GM12878 (cell line): Measurements from ENCODE around the gene SPINK1. TPM values are rescaled to one million over a fixed set of nuclear protein-coding genes. Genes with fewer than 3 reads are reported as not detected.

Experiments used
- FOXM1 ChIP-seq: IDR thresholded peaks from 2 replicates; pipeline ENCODE4 v1.6.1; 2012; ENCODE audit warnings: low read depth, mild to moderate bottlenecking, inconsistent platforms, low read length, moderate library complexity
- HDGF ChIP-seq: fragments of 450-650 bp; IDR thresholded peaks from 2 replicates; pipeline ENCODE4 v1.6.1; 2016; ENCODE audit warnings: antibody characterized with exemption
- KDM1A ChIP-seq: fragments of 200-600 bp; sonication (generic); IDR thresholded peaks from 2 replicates; pipeline ENCODE4 v1.6.1; 2016; ENCODE audit warnings: borderline replicate concordance
- SMC3 ChIP-seq: IDR thresholded peaks from 2 replicates; pipeline ENCODE4 v1.6.1; 2011; ENCODE audit warnings: low read length, improper control_type of control experiment, borderline replicate concordance
- STAT1 ChIP-seq: fragments of 450-650 bp; conservative IDR thresholded peaks from 2 replicates; pipeline ENCODE4 v1.6.1; 2014; ENCODE audit warnings: antibody characterized with exemption, mild to moderate bottlenecking
- polyA plus RNA-seq, 11 experiments: library from polyadenylated mRNA; depleted of rRNA in 4 of 11; unstranded in 6 of 11; stranded (reverse) in 5 of 11; fragments of >200 nt; fragmentation: Nextera tagmentation in 4 of 11; fragmentation: Illumina TruSeq in 1 of 11; extraction: Ambion mirVana in 4 of 11; extraction: Trizol in 1 of 11; gene quantifications; 1 replicate in 1 of 11; 2 replicates in 10 of 11; pipeline versions ENCODE4 v1.2.1 to v1.2.3, GENCODE V29; 2011 to 2016; ENCODE audit warnings: inconsistent platforms in 2 of 11, missing spikeins in 2 of 11, low read depth in 1 of 11
- total RNA-seq, 4 experiments: library from RNA; depleted of rRNA in 3 of 4; stranded (reverse); fragments of >200 nt in 3 of 4; fragmentation: Illumina TruSeq in 1 of 4; extraction: Trizol in 1 of 4; gene quantifications; 2 replicates each; pipeline versions ENCODE4 v1.2.1 to v1.2.3, GENCODE V29; 2013 to 2021
- TF ChIP-seq, protein P1 (sequence below): fragments of 450-650 bp; IDR thresholded peaks from 2 replicates; pipeline ENCODE4 v1.6.1; 2018; ENCODE audit warnings: borderline replicate concordance, mild to moderate bottlenecking; ENCODE audit not compliant: partially characterized antibody
- TF ChIP-seq, protein P2 (sequence below): fragments of 450-650 bp; conservative IDR thresholded peaks from 2 replicates; pipeline ENCODE4 v1.6.1; 2017; ENCODE audit warnings: mild to moderate bottlenecking, moderate library complexity
- TF ChIP-seq, protein P3 (sequence below), 3 experiments: IDR thresholded peaks in 2 of 3; conservative IDR thresholded peaks in 1 of 3; 2 replicates each; pipeline ENCODE4 v1.5.1; 2011; ENCODE audit warnings: low read depth in 3 of 3, low read length in 3 of 3, mild to moderate bottlenecking in 3 of 3, control low read depth in 2 of 3, moderate library complexity in 2 of 3, inconsistent platforms in 1 of 3, mixed read lengths in 1 of 3; ENCODE audit not compliant: control insufficient read depth in 2 of 3, insufficient read depth in 1 of 3; ENCODE audit errors: extremely low read depth in 1 of 3

Gene SPINK1
- total and polyA plus RNA-seq, 10 of the 15 experiments (the other 5 are each of a cell fraction or from before 2014, with no cell fraction given), result 3.6 TPM; not detected in 9

DNA sequence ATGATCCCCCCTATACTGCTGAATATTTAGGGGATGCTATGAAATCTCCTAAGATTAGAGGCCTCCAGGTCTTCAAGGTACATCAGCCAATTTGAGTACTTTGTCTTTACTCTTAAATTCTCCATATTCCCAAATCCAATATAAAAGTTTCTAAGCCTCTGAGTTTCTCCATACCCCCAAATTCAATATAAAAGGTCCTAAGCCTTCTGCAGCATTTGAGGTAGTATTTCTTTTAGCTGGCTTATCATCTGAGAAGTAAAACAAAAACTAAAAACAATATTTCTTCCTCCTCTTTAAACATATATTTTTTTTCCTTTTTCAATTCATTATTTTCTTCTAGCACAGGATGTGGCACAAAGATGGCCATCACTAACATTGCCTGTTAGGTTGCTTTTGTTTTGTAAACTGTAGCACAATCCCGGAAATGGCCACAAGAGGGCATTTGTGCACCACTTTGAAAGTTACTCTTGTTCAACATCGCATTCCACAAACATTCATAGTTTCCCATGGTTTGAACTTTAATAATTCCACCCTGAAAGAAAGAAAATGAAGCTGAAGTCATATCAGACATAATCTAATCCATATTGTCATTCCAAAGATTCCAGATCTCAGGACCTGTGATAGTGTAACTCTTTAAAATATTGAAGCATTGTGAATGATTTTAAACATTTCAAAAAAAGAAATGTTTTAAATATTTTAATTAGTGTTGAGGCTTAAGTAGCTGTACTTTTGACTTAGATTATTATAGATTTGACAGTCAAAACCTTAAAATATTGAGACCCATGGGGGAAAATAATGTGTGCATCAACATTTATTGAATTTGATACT, 26.0 kb upstream of the SPINK1 start (continued):
- TF ChIP-seq HDGF, result no peak
- TF ChIP-seq, protein P1, sequence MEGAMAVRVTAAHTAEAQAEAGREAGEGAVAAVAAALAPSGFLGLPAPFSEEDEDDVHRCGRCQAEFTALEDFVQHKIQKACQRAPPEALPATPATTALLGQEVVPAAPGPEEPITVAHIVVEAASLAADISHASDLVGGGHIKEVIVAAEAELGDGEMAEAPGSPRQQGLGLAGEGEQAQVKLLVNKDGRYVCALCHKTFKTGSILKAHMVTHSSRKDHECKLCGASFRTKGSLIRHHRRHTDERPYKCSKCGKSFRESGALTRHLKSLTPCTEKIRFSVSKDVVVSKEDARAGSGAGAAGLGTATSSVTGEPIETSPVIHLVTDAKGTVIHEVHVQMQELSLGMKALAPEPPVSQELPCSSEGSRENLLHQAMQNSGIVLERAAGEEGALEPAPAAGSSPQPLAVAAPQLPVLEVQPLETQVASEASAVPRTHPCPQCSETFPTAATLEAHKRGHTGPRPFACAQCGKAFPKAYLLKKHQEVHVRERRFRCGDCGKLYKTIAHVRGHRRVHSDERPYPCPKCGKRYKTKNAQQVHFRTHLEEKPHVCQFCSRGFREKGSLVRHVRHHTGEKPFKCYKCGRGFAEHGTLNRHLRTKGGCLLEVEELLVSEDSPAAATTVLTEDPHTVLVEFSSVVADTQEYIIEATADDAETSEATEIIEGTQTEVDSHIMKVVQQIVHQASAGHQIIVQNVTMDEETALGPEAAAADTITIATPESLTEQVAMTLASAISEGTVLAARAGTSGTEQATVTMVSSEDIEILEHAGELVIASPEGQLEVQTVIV, result no peak
- TF ChIP-seq STAT1, result no peak
- TF ChIP-seq, protein P2, sequence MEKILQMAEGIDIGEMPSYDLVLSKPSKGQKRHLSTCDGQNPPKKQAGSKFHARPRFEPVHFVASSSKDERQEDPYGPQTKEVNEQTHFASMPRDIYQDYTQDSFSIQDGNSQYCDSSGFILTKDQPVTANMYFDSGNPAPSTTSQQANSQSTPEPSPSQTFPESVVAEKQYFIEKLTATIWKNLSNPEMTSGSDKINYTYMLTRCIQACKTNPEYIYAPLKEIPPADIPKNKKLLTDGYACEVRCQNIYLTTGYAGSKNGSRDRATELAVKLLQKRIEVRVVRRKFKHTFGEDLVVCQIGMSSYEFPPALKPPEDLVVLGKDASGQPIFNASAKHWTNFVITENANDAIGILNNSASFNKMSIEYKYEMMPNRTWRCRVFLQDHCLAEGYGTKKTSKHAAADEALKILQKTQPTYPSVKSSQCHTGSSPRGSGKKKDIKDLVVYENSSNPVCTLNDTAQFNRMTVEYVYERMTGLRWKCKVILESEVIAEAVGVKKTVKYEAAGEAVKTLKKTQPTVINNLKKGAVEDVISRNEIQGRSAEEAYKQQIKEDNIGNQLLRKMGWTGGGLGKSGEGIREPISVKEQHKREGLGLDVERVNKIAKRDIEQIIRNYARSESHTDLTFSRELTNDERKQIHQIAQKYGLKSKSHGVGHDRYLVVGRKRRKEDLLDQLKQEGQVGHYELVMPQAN, result no peak
- no peak for TF ChIP-seq FOXM1
- TF ChIP-seq SMC3, result peak; percentile 34; the same call in 1 of the 2 replicates
- no peak for TF ChIP-seq KDM1A
- TF ChIP-seq, protein P3, sequence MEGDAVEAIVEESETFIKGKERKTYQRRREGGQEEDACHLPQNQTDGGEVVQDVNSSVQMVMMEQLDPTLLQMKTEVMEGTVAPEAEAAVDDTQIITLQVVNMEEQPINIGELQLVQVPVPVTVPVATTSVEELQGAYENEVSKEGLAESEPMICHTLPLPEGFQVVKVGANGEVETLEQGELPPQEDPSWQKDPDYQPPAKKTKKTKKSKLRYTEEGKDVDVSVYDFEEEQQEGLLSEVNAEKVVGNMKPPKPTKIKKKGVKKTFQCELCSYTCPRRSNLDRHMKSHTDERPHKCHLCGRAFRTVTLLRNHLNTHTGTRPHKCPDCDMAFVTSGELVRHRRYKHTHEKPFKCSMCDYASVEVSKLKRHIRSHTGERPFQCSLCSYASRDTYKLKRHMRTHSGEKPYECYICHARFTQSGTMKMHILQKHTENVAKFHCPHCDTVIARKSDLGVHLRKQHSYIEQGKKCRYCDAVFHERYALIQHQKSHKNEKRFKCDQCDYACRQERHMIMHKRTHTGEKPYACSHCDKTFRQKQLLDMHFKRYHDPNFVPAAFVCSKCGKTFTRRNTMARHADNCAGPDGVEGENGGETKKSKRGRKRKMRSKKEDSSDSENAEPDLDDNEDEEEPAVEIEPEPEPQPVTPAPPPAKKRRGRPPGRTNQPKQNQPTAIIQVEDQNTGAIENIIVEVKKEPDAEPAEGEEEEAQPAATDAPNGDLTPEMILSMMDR (IDR thresholded peaks at IDR 0.05 in 2 of 3, conservative IDR thresholded peaks at IDR 0.05 in 1 of 3; ENCODE audit: control insufficient read depth in 2 of 3, extremely low read depth in 1 of 3, insufficient read depth in 1 of 3, low read depth in 3 of 3, low read length in 3 of 3), result peak; percentile 77 to 87 (median 82)
